Keratinocyte (primary cell): ENCODE data around the gene STRN.

Experiments
- EZH2 ChIP-seq: IDR thresholded peaks from one replicate; pipeline ENCODE4 v1.6.1; 2012; ENCODE audit warnings: inconsistent platforms, mild to moderate bottlenecking, low read length, moderate library complexity
- TF ChIP-seq, protein P1 (sequence below), 3 experiments: IDR thresholded peaks in 1 of 3; conservative IDR thresholded peaks in 1 of 3; optimal IDR thresholded peaks in 1 of 3; 2 replicates in 2 of 3; 3 replicates in 1 of 3; pipeline versions ENCODE3 to v1.5.1; 2011; ENCODE audit warnings: low read length in 3 of 3, mild to moderate bottlenecking in 3 of 3, moderate library complexity in 2 of 3, control low read depth in 1 of 3, inconsistent platforms in 1 of 3; ENCODE audit not compliant: insufficient read depth in 2 of 3; ENCODE audit errors: extremely low read depth in 1 of 3

GRCh38 chr2:36949845-36950244, 16.5 kb downstream of the STRN start:
- TF ChIP-seq, protein P1, sequence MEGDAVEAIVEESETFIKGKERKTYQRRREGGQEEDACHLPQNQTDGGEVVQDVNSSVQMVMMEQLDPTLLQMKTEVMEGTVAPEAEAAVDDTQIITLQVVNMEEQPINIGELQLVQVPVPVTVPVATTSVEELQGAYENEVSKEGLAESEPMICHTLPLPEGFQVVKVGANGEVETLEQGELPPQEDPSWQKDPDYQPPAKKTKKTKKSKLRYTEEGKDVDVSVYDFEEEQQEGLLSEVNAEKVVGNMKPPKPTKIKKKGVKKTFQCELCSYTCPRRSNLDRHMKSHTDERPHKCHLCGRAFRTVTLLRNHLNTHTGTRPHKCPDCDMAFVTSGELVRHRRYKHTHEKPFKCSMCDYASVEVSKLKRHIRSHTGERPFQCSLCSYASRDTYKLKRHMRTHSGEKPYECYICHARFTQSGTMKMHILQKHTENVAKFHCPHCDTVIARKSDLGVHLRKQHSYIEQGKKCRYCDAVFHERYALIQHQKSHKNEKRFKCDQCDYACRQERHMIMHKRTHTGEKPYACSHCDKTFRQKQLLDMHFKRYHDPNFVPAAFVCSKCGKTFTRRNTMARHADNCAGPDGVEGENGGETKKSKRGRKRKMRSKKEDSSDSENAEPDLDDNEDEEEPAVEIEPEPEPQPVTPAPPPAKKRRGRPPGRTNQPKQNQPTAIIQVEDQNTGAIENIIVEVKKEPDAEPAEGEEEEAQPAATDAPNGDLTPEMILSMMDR (optimal IDR thresholded peaks at IDR 0.05 in 1 of 3, IDR thresholded peaks at IDR 0.05 in 1 of 3, conservative IDR thresholded peaks at IDR 0.05 in 1 of 3; ENCODE audit: extremely low read depth in 1 of 3, insufficient read depth in 2 of 3, low read length in 3 of 3) = no peak
- TF ChIP-seq EZH2 = no peak
